Measurements from ENCODE around the gene SERPINB10.
"Not testable (repeated sequence)": the region's sequence is repeated elsewhere in the genome, so short reads cannot be mapped to it uniquely, and the experiment has no call there.

Gene SERPINB10

GRCh38 chr18:63890950-63891304 is 16.8 kb upstream of the SERPINB10 start:
- FAIRE-seq = no peak

GRCh38 chr18:63892566-63892965 is 15.2 kb upstream of the SERPINB10 start:
- FAIRE-seq (no peak), DNase-seq (ENCODE audit: low spot score) (no peak)

More at GRCh38 chr18:63890950-63891304, 16.8 kb upstream of the SERPINB10 start:
- DNase-seq (ENCODE audit: low spot score) = no peak

GRCh38 chr18:63894106-63894772 is 13.5 kb upstream of the SERPINB10 start:
- FAIRE-seq (no peak), DNase-seq (ENCODE audit: low spot score) (no peak)

- FAIRE-seq (no peak), DNase-seq (ENCODE audit: low spot score) (no peak)
Measured at GRCh38 chr18:63895190-63895589, 12.6 kb upstream of the SERPINB10 start.

GRCh38 chr18:63897072-63897471 is 10.7 kb upstream of the SERPINB10 start:
- FAIRE-seq = no peak
- DNase-seq (ENCODE audit: low spot score) = no peak

- DNase-seq (ENCODE audit: low spot score) (no peak), FAIRE-seq (no peak)
Measured at GRCh38 chr18:63899206-63899605, 8.6 kb upstream of the SERPINB10 start.

GRCh38 chr18:63903851-63904570 is 3.7 kb upstream of the SERPINB10 start:
- no peak for FAIRE-seq

GRCh38 chr18:63904694-63905093 is 3.1 kb upstream of the SERPINB10 start:
- DNase-seq (ENCODE audit: low spot score) (no peak), FAIRE-seq (no peak)

More at GRCh38 chr18:63903851-63904570, 3.7 kb upstream of the SERPINB10 start:
- no peak for DNase-seq (ENCODE audit: low spot score)

- FAIRE-seq (no peak), DNase-seq (ENCODE audit: low spot score) (no peak)
Measured at GRCh38 chr18:63905361-63905760, 2.4 kb upstream of the SERPINB10 start.

GRCh38 chr18:63906056-63906455 is 1.7 kb upstream of the SERPINB10 start:
- DNase-seq (ENCODE audit: low spot score) (no peak), FAIRE-seq (no peak)

- FAIRE-seq = no peak
- DNase-seq (ENCODE audit: low spot score) = no peak
Measured at GRCh38 chr18:63908858-63909257, 1.1 kb downstream of the SERPINB10 start.

- FAIRE-seq (no peak), DNase-seq (ENCODE audit: low spot score) (no peak)
Measured at GRCh38 chr18:63909870-63910269, 2.1 kb downstream of the SERPINB10 start.

GRCh38 chr18:63917817-63918216 is 10.1 kb downstream of the SERPINB10 start:
- no peak for DNase-seq (ENCODE audit: low spot score)
- FAIRE-seq = no peak

GRCh38 chr18:63922049-63922448 is 14.3 kb downstream of the SERPINB10 start:
- FAIRE-seq = no peak
- DNase-seq (ENCODE audit: low spot score) = no peak

- no peak for DNase-seq (ENCODE audit: low spot score)
- no peak for FAIRE-seq
Measured at GRCh38 chr18:63924551-63924950, 16.8 kb downstream of the SERPINB10 start.

- no peak for FAIRE-seq
- no peak for DNase-seq (ENCODE audit: low spot score)
Measured at GRCh38 chr18:63928331-63928730, 20.6 kb downstream of the SERPINB10 start.

GRCh38 chr18:63929369-63929768 is 21.6 kb downstream of the SERPINB10 start:
- DNase-seq (ENCODE audit: low spot score); FAIRE-seq: not testable (repeated sequence)

- FAIRE-seq = no peak
- DNase-seq (ENCODE audit: low spot score) = no peak
Measured at GRCh38 chr18:63930773-63931354, 23.1 kb downstream of the SERPINB10 start.

GRCh38 chr18:63936156-63936931 is 28.6 kb downstream of the SERPINB10 start:
- FAIRE-seq = peak; percentile 44
- DNase-seq (ENCODE audit: low spot score) = peak; percentile 81

- no peak for DNase-seq (ENCODE audit: low spot score)
- FAIRE-seq = no peak
Measured at GRCh38 chr18:63936932-63937393, 29.2 kb downstream of the SERPINB10 start.

- FAIRE-seq = no peak
Measured at GRCh38 chr18:63940008-63940407, 32.2 kb downstream of the SERPINB10 start.

More at GRCh38 chr18:63940008-63940407, 32.2 kb downstream of the SERPINB10 start:
- DNase-seq (ENCODE audit: low spot score) = no peak
